GM13976 (cell line): Measurements from ENCODE around the gene PLEK.
"Not testable (repeated sequence)": the region's sequence is repeated elsewhere in the genome, so short reads cannot be mapped to it uniquely, and the experiment has no call there.

Source experiments
- DNase-seq: peaks from one replicate; pipeline ENCODE4 v3.0.0; 2012; ENCODE audit warnings: low spot score
- in situ Hi-C: fragments of 300-500 bp; cut with MboI; formaldehyde crosslinking; loops from one replicate; pipeline ENCODE4 v1.12.0; 2022; ENCODE audit warnings: low sequenced_read_pairs, mixed read lengths, inconsistent platforms; ENCODE audit not compliant: unreplicated experiment
- TF ChIP-seq, protein P1 (sequence below): IDR thresholded peaks from 2 replicates; pipeline ENCODE4 v1.5.1; 2012; ENCODE audit warnings: borderline replicate concordance, mild to moderate bottlenecking; ENCODE audit not compliant: insufficient read depth; ENCODE audit errors: extremely low read depth, missing control alignments, control extremely low read depth

PLEK gene

DNA sequence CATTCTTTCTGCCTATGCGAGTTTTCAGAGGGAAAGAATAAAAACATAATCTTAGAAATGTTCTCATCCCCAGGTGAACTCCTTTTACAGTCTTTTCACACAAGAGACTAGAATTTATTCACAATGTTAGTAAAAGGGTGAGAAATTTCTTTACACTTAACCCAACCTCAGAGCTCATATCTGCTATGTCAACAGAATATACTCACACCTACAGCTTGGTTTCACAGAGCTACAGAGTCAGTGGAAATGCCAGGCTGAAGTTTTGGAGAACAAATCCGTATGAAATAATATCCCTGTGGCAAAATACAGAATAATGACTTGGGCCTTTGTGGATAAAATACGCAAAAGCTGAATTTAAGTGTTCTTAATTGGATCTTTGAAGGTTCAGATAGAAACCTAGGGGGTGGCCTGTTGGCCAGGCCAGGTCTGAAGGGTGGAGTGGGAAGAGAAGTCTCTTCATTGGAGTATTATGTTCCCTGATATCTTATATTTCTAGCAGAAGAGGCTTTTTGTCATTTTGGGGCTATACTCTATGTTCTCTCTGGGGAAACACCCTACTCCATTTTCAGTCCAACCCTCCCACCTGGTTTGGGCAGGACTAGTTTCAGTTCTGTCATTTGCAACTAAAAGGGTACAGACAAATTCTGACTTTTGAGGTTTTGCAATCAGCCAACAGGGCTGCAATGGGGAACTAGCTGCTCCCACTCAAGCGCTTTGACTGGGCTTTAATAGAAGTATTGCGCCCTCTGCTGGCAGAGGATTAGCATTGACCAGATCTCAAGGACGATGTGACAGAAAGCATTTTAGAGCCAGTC is 76.3 kb downstream of the PLEK start:
- in situ Hi-C loops, result loop anchor here (10.0 kb wide), 1 partner anchor 317 kb away; no protein-coding TSS in a partner anchor
- DNase-seq, result peak; percentile 76

DNA sequence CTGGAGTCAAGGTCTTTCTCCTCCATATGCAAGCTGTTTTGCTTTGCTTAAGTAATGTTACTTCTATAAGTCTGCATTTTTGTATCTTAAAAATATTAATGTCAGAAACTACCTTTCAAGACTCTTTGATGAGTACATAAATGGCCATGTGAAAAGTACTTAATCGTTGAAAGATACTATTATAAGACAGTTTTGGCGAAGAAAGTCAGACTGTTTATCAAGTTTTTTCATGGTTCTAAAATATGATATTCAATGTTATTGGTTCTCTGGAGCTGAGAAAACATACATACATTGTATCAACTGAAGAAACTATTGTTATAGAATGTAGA is 76.9 kb downstream of the PLEK start:
- TF ChIP-seq, protein P1, sequence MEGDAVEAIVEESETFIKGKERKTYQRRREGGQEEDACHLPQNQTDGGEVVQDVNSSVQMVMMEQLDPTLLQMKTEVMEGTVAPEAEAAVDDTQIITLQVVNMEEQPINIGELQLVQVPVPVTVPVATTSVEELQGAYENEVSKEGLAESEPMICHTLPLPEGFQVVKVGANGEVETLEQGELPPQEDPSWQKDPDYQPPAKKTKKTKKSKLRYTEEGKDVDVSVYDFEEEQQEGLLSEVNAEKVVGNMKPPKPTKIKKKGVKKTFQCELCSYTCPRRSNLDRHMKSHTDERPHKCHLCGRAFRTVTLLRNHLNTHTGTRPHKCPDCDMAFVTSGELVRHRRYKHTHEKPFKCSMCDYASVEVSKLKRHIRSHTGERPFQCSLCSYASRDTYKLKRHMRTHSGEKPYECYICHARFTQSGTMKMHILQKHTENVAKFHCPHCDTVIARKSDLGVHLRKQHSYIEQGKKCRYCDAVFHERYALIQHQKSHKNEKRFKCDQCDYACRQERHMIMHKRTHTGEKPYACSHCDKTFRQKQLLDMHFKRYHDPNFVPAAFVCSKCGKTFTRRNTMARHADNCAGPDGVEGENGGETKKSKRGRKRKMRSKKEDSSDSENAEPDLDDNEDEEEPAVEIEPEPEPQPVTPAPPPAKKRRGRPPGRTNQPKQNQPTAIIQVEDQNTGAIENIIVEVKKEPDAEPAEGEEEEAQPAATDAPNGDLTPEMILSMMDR, result no peak
- in situ Hi-C loops, result loop anchor here (10.0 kb wide), 1 partner anchor 317 kb away; no protein-coding TSS in a partner anchor
- no peak for DNase-seq

More for the DNA sequence above, 76.3 kb downstream of the PLEK start:
- TF ChIP-seq, protein P1, result peak; percentile 76

DNA sequence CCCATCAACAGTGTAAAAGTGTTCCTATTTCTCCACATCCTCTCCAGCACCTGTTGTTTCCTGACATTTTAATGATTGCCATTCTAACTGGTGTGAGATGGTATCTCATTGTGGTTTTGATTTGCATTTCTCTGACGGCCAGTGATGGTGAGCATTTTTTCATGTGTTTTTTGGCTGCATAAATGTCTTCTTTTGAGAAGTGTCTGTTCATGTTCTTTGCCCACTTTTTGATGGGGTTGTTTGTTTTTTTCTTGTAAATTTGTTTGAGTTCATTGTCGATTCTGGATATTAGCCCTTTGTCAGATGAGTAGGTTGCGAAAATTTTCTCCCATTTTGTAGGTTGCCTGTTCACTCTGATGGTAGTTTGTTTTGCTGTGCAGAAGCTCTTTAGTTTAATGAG is 81.3 kb downstream of the PLEK start:
- in situ Hi-C loops, result loop anchor here (10.0 kb wide), 1 partner anchor 322 kb away; no protein-coding TSS in a partner anchor
- DNase-seq, result not testable (repeated sequence)
